GM18909 (cell line): Measurements from ENCODE around the gene KCTD8.
"Not testable (repeated sequence)": the region's sequence is repeated elsewhere in the genome, so short reads cannot be mapped to it uniquely, and the experiment has no call there.

Experiments used
- ATAC-seq: cut with Tn5 transposase; IDR thresholded peaks from one replicate; pipeline ENCODE4 v1.9.1; 2021; ENCODE audit warnings: mild to moderate bottlenecking; ENCODE audit not compliant: unreplicated experiment, poor library complexity

The KCTD8 gene

GRCh38 chr4:44181491-44182349 is 266.9 kb downstream of the KCTD8 start:
- not testable (repeated sequence) for ATAC-seq

GRCh38 chr4:44167766-44168165 is 280.8 kb downstream of the KCTD8 start:
- not testable (repeated sequence) for ATAC-seq

- ATAC-seq: no peak
These were observed 282.7 kb downstream of the KCTD8 start for GRCh38 chr4:44165938-44166337.

- no peak for ATAC-seq
These were observed 285.9 kb downstream of the KCTD8 start for GRCh38 chr4:44162538-44163270.

- no peak for ATAC-seq
These were observed 286.9 kb downstream of the KCTD8 start for GRCh38 chr4:44161756-44162155.

GRCh38 chr4:44160776-44161367 is 287.7 kb downstream of the KCTD8 start:
- no peak for ATAC-seq

GRCh38 chr4:44159991-44160390 is 288.6 kb downstream of the KCTD8 start:
- no peak for ATAC-seq

GRCh38 chr4:44157611-44158277 is 290.9 kb downstream of the KCTD8 start:
- no peak for ATAC-seq

GRCh38 chr4:44150091-44150576 is 298.5 kb downstream of the KCTD8 start:
- no peak for ATAC-seq

GRCh38 chr4:44149282-44149681 is 299.3 kb downstream of the KCTD8 start:
- no peak for ATAC-seq

GRCh38 chr4:44147571-44148075 is 301.0 kb downstream of the KCTD8 start:
- ATAC-seq: no peak

GRCh38 chr4:44146516-44146915 is 302.1 kb downstream of the KCTD8 start:
- no peak for ATAC-seq

GRCh38 chr4:44145868-44146267 is 302.7 kb downstream of the KCTD8 start:
- no peak for ATAC-seq

GRCh38 chr4:44132526-44132925 is 316.1 kb downstream of the KCTD8 start:
- ATAC-seq: no peak
